ENCODE data around the gene RSBN1L. TPM values are rescaled to one million over a fixed set of nuclear protein-coding genes. Genes with fewer than 3 reads are reported as not detected.
"Not testable (repeated sequence)": the region's sequence is repeated elsewhere in the genome, so short reads cannot be mapped to it uniquely, and the experiment has no call there.

Gene RSBN1L
- total RNA-seq, 1 donor from 2014 or later, result 9.4 TPM

DNA sequence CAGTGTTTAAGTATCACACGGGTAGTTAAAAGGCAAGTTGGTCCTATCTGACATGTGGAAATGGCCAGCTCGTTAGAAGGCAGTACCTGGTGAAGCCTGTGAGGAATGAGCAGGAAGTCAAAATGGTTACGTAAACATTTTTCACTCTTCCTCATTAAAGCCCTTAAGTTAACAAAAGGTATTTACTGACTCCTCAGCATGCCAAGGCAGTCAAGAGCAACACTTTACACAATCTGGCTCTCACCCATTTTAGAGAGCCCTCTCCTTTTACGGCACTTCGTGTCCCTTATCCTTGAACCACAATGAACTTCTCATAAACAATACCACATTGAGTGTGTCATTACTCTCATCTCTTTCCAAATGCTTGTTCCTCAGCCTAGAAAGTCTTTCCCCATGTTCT, 11.0 kb upstream of the RSBN1L start:
- intact Hi-C loops (cut with DNase I), result no loop called here

DNA sequence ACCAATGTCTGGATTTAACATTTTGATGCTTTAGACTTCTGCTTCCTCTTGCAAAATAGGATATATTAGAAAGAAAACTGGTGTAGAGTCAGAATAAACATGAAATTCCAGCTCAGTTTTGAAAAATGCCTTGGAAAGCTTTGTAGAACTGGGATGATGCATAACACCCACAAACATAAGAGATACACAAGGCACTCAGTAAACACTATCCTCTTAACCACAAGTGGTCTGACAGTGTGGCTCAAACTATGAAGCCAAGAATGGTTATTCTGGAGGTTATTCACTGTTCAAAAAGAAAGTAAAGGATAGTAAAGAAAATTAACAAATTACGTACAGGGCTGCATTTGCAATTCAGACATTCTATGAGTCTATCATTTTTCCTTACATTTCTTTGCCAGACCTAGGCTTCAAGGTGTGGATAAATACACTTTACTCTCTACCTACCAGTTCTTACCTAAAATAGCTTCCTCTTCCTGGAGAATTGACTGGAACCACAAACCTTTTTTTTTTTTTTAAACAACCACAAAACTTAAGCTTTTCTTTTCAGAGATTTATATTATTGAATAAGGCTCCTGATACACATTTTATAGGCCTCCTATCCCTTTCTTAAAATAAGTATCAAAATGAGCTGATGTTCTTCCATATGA, 9.0 kb upstream of the RSBN1L start:
- no peak for DNase-seq (ENCODE audit: low spot score)
- intact Hi-C loops (cut with DNase I), result no loop called here

More for the DNA sequence above, 11.0 kb upstream of the RSBN1L start:
- no peak for DNase-seq (ENCODE audit: low spot score)

DNA sequence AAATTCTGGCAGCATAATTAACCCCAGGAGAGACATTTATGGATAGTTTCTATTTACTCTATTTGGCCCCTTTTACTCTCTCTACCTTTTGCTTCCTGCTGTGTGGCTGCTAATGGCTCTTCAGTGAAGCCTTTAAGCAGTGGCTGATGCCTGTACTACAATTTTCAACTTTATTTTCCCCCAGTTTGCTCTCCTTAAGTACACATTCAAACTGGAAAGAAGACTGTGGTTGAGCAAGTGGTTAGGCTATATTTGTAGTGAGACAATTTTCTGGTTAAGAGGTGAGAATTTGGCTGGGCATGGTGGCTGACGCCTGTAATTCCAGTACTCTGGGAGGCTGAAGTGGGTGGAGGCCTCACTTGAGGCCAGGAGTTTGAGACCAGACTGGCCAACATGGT, 8.5 kb upstream of the RSBN1L start:
- no peak for DNase-seq (ENCODE audit: low spot score)
- intact Hi-C loops (cut with DNase I), result no loop called here

DNA sequence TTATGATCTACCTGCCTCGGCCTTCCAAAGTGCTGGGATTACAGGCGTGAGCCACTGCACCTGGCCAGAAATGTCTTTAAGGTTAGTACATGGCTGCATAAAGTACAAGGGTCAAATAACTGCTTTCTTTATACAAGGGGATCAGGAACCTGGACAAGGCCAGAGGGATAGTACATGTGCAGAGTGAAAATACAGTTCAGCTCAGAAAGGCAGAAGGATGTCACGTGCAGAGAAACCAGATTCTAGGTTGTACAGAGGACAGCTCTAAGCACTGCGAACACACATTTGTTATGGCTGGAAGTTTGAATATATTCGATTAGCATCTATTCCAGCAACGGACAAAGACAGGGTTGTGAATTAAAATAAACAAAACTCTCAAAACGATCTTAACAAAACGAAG, 6.0 kb upstream of the RSBN1L start:
- intact Hi-C loops (cut with DNase I), result no loop called here
- DNase-seq (ENCODE audit: low spot score), result no peak

DNA sequence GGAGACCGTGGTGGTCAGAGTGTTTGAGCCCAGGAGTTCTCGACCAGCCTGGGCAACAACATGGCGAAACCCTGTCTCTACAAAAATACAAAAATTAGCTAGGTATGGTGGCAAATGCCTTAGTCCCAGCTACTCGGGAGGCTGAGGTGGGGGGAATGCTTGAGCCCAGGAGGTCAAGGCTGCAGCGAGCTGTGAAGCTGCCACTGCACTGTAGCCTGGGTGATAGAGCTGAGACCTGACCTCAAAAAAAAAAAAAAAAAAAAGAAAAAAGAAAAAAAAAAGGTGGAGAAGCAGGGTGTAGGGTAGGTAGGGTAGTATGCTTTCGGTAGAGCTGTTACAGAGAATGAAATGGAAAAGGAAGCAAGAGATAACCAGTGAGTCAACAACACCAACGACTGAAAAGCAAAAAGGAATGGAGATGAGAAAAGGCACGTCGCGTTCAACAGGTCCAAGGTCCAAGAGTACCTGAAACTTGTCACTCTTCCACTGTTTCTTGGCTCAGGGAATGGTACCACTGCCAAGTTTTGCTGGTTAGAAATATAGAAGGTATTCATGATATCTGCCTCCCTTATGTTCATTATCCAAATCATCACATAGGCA, 4.3 kb upstream of the RSBN1L start:
- DNase-seq (ENCODE audit: low spot score), result no peak
- intact Hi-C loops (cut with DNase I), result no loop called here

DNA sequence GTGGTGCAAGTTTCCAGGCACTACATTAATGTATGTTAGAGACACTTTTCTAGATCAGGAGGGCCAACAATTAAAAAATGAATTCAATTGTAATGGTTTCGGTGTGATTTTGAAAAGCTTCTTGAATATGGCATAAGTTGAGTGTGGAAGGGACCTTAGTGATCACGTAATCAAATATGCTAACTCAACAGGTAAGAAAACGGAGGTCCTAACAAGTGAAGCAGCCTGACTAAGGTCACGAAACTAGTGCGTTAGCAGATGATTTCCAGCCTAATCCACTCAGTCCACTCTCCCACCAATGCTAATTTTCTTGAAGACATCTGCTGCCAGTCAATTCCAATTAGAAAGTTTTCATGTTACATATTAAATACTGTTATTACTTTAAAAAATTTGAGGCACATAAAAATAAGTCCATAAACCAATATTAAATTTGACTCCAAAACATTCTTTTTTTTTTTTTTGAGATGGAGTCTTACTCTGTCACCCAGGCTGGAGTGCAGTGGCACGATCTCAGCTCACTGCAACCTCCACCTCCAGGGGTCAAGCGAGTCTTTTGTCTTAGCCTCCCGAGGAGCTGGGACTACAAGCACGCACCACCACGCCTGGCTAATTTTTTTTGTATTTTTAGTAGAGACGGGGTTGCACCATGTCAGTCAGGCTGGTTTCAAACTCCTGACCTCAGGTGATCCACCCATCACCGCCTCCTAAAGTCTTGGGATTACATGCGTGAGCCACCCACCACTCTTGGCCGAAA, 2.3 kb upstream of the RSBN1L start:
- no peak for DNase-seq (ENCODE audit: low spot score)
- intact Hi-C loops (cut with DNase I), result no loop called here

DNA sequence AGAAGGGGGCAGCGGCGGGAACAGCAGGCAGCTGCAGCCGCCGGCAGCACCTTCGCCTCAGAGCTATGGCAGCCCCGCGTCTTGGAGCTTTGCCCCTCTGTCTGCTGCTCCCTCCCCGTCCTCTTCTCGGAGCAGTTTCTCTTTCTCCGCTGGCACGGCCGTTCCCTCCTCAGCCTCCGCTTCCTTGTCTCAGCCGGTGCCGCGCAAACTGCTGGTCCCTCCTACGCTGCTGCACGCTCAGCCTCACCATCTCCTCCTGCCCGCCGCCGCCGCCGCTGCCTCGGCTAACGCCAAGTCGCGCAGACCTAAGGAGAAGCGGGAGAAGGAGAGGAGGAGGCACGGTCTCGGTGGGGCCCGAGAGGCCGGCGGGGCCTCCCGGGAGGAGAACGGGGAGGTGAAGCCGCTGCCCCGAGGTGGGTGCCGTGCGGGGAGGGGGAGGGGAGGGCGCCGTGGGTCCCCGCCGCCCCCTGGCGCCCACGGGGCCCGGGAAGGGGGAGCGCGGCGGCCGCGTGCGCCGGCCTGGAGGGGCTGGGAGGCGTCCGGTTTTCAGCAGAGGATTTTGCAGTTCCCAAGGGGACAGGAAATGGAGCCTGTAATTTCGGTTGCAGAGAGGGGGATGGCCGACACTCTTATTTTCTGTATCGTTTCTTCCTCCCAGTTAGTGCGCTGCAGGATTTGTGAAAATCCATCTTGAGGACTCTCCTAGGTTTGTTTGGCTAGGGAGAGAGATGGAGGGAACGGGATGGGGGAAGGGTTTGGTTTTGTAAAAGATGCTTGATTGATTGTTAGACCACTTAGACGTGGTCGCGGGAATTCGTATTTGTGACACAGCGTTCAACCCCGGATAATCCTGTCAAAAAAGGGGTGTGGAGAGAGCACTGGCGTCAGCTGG, 630 bp downstream of the RSBN1L start:
- intact Hi-C loops (cut with DNase I), result loop anchor here (2.0 to 5.0 kb wide), 2 partner anchors 102 to 160 kb away; partner anchors contain the start of genes PHTF2, PTPN12 and TMEM60
- peak; percentile 80 for DNase-seq (ENCODE audit: low spot score)

DNA sequence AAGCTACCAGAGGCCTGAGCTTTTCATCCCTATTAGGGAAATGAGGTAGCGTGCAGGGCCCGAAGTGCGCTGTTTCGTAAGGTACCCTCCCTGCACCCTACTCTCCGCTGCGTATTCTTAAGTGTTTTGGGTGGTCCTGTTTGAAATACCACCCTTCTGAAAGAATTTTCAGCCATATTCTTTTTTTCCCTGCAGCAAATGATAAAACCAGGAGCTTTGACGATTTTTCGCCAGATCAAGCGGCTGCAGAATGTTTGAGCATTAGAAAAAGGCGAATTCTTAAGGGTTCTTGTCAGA, 1.2 kb downstream of the RSBN1L start:
- peak; percentile 84 for DNase-seq (ENCODE audit: low spot score)
- intact Hi-C loops (cut with DNase I), result loop anchor here (2.0 to 5.0 kb wide), 2 partner anchors 101 to 160 kb away; partner anchors contain the start of genes PHTF2, PTPN12 and TMEM60

DNA sequence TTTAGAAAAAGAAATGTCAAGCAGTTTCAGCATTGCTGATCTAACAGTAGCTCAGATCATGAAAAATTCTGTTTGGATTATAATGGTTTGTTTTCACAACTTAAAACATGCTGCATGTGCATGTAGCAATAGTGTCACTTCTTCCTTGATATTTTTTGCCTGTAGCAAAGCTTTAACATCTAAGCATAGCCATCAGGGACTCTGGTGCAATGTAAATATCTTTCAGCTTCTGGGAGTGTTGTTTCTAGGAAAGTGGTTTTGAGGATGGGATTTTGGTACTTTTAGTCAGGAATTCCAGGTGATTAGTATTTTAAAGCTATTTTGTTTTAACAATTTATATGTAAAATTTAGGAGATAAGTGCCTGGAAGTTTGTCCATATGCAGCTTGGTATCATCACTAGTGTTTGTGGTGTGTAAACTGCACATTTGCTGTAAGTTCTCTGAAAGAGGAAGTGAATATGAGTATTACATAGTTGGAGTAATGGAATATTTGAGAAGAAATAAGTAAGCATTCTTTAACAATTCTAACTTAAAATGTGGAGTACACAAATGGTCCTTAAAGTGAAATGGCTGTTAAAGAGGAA, 1.9 kb downstream of the RSBN1L start:
- DNase-seq (ENCODE audit: low spot score), result no peak
- intact Hi-C loops (cut with DNase I), result loop anchor here (5.0 kb wide), 1 partner anchor 161 kb away; the partner anchor contains the start of gene PTPN12

DNA sequence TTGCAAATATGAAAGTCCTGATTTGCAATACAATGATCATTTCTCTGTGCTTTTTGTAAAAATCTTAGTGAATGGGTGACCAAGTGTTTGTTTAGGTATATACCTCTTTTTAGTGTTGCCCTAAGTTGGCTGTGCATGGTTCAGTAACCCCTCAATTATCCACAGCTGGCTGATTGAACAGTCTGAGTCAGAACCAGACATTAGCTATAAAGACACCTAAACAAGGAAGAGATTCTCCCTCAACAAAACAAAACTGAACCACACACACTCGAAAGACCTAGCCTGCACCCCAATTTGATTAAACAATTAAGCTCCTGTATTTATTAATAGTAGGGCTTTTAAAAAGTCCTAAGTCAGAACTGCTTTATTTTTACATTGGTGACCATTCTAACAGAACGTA, 2.8 kb downstream of the RSBN1L start:
- no peak for DNase-seq (ENCODE audit: low spot score)
- intact Hi-C loops (cut with DNase I), result loop anchor here (5.0 kb wide), 1 partner anchor 162 kb away; the partner anchor contains the start of gene PTPN12

DNA sequence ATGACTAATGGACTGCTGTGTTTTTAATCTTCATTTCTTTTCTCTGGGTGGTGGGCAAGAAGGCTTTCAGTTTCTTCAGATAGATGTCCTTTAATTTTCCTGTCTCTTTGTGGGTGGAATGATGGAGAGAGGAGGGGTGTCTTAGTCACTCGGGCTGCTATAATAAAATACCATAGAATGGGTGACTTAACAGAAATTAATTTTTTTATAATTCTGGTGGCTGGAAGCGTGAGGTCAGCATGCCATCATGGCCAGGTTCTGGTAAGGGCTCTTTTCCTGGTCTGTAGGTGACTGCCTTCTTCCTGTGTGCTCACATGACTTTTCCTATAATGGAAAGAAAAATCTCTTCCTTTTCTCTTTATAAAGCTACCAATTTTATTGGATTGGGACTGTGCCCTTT, 6.3 kb downstream of the RSBN1L start:
- no peak for DNase-seq (ENCODE audit: low spot score)
- intact Hi-C loops (cut with DNase I), result no loop called here

DNA sequence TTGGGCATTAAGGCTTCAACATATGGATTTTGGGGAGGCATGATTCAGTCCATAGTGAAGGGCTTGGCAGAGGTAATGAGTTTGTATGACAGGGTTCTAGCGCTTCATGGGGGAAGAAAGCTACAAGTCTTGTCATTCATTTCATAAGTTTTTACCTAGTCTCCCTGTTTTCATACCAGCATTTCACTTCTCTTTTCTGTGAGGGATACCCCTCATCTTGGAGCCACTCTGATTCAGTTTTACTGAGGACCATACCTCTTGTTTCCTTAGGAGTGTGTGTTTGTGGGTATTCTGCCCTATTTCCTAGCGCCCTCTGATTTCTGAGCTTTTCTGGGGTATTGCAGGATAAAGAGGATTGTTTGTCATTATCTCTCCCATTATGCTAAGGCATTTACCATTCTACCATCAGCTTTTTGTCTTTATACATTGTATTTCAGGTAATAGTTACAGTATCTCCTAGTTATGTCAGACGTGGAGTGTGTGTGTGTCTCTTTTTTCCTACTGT, 6.8 kb downstream of the RSBN1L start:
- no peak for DNase-seq (ENCODE audit: low spot score)
- intact Hi-C loops (cut with DNase I), result no loop called here

DNA sequence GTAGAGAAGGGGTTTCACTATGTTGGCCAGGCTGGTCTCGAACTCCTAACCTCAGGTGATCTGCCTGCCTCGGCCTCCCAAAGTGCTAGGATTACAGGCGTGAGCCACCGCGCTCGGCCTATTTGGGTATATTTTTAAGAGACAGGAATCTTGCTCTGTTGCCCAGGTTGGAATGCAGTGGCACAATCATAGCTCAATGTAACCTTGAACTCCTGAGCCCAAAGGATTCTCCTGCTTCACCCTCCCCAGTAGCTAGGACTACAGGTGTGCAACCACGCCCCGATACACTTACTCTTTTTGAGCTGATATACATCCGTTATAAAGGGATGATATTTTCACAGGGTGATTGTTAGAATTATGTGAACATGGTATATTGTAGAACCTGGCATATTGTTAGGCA, 7.4 kb downstream of the RSBN1L start:
- intact Hi-C loops (cut with DNase I); DNase-seq (ENCODE audit: low spot score): not testable (repeated sequence)

DNA sequence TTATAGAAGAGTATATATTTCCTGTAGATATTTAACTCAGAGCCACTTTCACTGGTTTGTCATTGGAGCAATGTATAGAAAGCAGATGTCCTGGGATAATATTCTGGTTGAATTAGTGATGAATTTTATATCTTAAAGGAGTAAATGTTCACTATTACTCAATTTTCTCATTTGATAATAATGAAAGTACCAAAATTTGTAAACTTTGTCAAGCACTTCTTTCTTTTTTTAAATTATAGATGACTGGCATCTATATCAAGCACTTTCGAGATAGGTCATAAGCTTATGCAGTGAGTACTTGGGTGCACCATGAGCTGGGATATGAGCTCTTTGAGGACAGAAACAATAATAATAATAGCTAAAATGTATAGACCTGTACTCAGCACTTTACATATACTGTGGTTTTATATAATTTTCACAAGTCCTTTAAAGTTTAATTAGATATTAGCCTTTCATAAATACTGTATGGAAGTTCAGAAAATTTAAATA, 11.3 kb downstream of the RSBN1L start:
- intact Hi-C loops (cut with DNase I), result no loop called here
- DNase-seq (ENCODE audit: low spot score), result no peak

DNA sequence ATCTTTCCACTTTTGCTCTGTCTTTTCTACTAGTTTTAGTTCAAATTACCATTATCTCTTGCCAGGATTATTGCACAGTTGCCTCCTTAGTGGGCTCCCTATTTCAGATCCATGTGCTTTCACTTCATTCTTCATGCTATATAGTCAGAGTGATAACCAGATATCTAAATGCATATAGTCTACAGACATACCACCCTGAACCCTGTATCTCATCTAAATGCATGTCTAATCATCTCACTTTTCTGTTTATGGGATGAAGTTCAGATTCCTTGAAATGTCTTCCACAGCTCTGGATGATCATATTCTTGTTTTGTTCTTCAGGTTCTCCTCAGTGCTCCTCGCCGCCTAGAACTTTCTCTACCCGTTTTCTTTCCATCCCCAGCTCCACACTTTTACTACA, 13.8 kb downstream of the RSBN1L start:
- DNase-seq (ENCODE audit: low spot score), result no peak
- intact Hi-C loops (cut with DNase I), result no loop called here

DNA sequence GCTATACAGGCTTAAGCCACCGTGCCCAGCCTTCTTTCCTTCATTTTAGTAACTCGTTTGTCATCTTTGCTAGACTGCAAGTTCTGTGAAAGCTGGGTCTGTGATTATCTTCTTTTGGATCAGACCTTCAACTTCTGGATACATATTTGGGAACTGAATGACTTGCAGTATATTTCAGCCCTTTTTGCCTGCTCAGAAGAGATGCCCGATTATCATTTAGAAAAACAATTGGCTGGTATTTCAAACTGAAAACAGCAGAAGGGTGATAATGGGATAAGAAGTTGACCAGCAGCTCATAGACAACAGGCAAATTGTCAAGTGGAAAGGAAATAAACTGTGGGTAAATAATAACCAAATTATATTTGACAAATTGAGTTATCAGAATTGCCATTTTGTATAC, 14.6 kb downstream of the RSBN1L start:
- DNase-seq (ENCODE audit: low spot score), result no peak
- intact Hi-C loops (cut with DNase I), result no loop called here

DNA sequence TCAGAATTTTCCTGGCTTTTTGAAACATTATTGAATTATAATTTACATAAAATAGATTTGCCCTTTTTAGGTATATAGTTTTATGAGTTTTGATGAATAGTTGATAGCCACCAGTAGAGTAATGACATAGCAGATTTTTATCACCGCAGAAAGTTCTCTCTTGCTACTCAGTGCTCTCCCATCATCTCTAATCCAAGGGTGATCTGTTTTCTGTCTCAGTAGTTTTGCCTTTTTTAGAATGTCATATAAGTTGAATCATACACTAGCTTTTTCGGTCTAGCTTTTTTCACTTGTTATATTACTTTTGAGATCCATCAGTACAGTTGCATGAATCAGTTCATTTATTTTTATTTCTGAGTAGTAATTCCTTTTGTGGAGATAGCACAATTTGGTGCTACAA, 17.9 kb downstream of the RSBN1L start:
- intact Hi-C loops (cut with DNase I), result no loop called here
- DNase-seq (ENCODE audit: low spot score), result no peak

DNA sequence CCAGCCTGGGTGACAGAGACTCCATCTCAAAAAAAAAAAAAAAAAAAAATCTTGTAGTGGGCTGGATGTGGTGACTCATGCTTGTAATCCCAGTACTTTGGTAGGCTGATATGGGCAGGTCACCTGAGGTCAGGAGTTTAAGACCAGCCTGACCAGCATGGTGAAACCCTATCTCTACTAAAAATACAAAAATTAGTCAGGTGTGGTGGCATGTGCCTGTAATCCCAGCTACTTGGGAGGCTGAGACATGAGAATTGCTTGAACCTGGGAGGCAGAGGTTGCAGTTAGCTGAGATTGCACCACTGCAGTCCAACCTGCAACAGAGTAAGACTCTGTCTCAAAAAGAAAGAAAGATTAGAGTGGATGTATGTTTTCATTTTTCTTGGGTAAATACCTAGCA, 18.7 kb downstream of the RSBN1L start:
- DNase-seq (ENCODE audit: low spot score); intact Hi-C loops (cut with DNase I): not testable (repeated sequence)

DNA sequence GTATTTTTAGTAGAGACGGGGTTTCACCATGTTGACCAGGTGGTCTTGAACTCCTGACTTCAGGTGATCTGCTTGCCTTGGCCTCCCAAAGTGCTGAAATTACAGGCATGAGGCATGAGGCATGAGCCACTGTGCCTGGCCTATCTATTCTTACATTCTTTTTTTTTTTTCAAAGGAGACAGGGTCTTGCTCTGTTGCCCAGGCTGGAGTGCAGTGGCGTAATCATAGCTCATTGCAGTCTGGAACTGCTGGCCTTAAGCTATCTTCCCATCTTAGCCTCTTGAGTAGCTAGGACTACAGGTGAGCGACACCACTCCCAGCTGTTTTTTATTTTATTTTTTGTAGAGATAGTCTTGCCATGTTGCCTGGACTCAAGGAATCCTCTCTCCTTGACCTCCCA, 20.5 kb downstream of the RSBN1L start:
- DNase-seq (ENCODE audit: low spot score), result no peak
- intact Hi-C loops (cut with DNase I), result no loop called here
